GM19438 (cell line): ENCODE data around the gene TRIM72.
"Not testable (repeated sequence)": the region's sequence is repeated elsewhere in the genome, so short reads cannot be mapped to it uniquely, and the experiment has no call there.

Source experiments
- ATAC-seq: cut with Tn5 transposase; IDR thresholded peaks from one replicate; pipeline ENCODE4 v1.9.1; 2021; ENCODE audit warnings: low read depth; ENCODE audit not compliant: unreplicated experiment

The TRIM72 gene

GRCh38 chr16:31250782-31251384 is 37.0 kb downstream of the TRIM72 start:
- ATAC-seq: no peak

- ATAC-seq: no peak
Observed at GRCh38 chr16:31251435-31251834, 37.5 kb downstream of the TRIM72 start.

GRCh38 chr16:31253642-31254045 is 39.7 kb downstream of the TRIM72 start:
- ATAC-seq: no peak

GRCh38 chr16:31256466-31256865 is 42.5 kb downstream of the TRIM72 start:
- ATAC-seq: no peak

GRCh38 chr16:31258366-31258765 is 44.4 kb downstream of the TRIM72 start:
- ATAC-seq: no peak

- ATAC-seq: no peak
Observed at GRCh38 chr16:31260136-31260931, 46.4 kb downstream of the TRIM72 start.

- ATAC-seq: no peak
Observed at GRCh38 chr16:31262084-31262483, 48.2 kb downstream of the TRIM72 start.

GRCh38 chr16:31265329-31266245 is 51.7 kb downstream of the TRIM72 start:
- ATAC-seq: no peak

GRCh38 chr16:31267332-31268032 is 53.6 kb downstream of the TRIM72 start:
- ATAC-seq: no peak

GRCh38 chr16:31268033-31268365 is 54.1 kb downstream of the TRIM72 start:
- ATAC-seq: no peak

- no peak for ATAC-seq
Observed at GRCh38 chr16:31268891-31269290, 55.0 kb downstream of the TRIM72 start.

- ATAC-seq: no peak
Observed at GRCh38 chr16:31269541-31269940, 55.6 kb downstream of the TRIM72 start.

- ATAC-seq: not testable (repeated sequence)
Observed at GRCh38 chr16:31269973-31270372, 56.1 kb downstream of the TRIM72 start.

GRCh38 chr16:31270795-31271194 is 56.9 kb downstream of the TRIM72 start:
- ATAC-seq: no peak

- ATAC-seq: no peak
Observed at GRCh38 chr16:31271621-31272190, 57.8 kb downstream of the TRIM72 start.

- ATAC-seq: no peak
Observed at GRCh38 chr16:31273187-31273586, 59.3 kb downstream of the TRIM72 start.

GRCh38 chr16:31273676-31274075 is 59.8 kb downstream of the TRIM72 start:
- no peak for ATAC-seq

- no peak for ATAC-seq
Observed at GRCh38 chr16:31274831-31275816, 61.2 kb downstream of the TRIM72 start.

GRCh38 chr16:31276600-31276999 is 62.7 kb downstream of the TRIM72 start:
- no peak for ATAC-seq
